HCT116 (cell line): Measurements from ENCODE around the gene HBA2. TPM values are rescaled to one million over a fixed set of nuclear protein-coding genes. Genes with fewer than 3 reads are reported as not detected.

Experiments
- ATAC-seq: fragments of 200-7000 bp; cut with Tn5 transposase; 2 replicates; pipeline ENCODE4 v1.9.1; 2020; ENCODE audit warnings: mild to moderate bottlenecking, moderate library complexity
- BruUV-seq: library from RNA; stranded (reverse); fragments of 400-500 nt; replicated peaks from 2 replicates; lab custom pipeline; 2021; lab: Mats Ljungman, UMichigan
- CTCF ChIA-PET: fragments of 300-600 bp; sonication (Branson Sonifier 250); formaldehyde crosslinking; loops from one replicate; lab custom pipeline; 2021; ENCODE audit warnings: antibody characterized with exemption; lab: Charles Lee
- POLR2A ChIA-PET: fragments of 300-600, 350-600 bp; sonication (Branson Sonifier 250); formaldehyde crosslinking; loops from one replicate; lab custom pipeline; 2021; ENCODE audit warnings: antibody characterized with exemption; lab: Charles Lee
- RAD21 ChIA-PET, 2 experiments: fragments of 300-600 bp; sonication (Branson Sonifier 250); formaldehyde crosslinking; loops; one replicate each; lab custom pipeline; 2023; ENCODE audit warnings: low total read pairs in 2 of 2; ENCODE audit not compliant: uncharacterized antibody in 2 of 2, unreplicated experiment in 2 of 2, low non-redundant PET in 1 of 2; lab: Charles Lee
- DNase-seq: peaks from one replicate; pipeline ENCODE4 v3.0.0-alpha.2; 2010; ENCODE audit warnings: low read depth, low spot score
- H2AFZ ChIP-seq: fragments of 200-600 bp; shearing (Covaris generic), sonication (generic); 2 replicates; pipeline ENCODE4 v1.6.1; 2017; ENCODE audit warnings: low read depth, mixed run types, mixed read lengths, antibody characterized with exemption, low read length; ENCODE audit not compliant: poor library complexity, severe bottlenecking
- H3K27ac ChIP-seq: 2 replicates; pipeline ENCODE4 v1.5.1; 2012; ENCODE audit warnings: low read depth, low read length
- H3K27me3 ChIP-seq: fragments of 200-600 bp; sonication (generic); 2 replicates; pipeline ENCODE4 v1.6.1; 2016; ENCODE audit warnings: mixed run types, low read length, mixed read lengths; ENCODE audit not compliant: insufficient read depth
- H3K36me3 ChIP-seq, 2 experiments: fragments of 200-500 bp in 1 of 2; fragments of 200-600 bp in 1 of 2; sonication (Bioruptor generic) in 1 of 2; sonication (generic) in 1 of 2; 2 replicates each; pipeline versions ENCODE4 v1.5.1 to v1.6.1; 2014 to 2016; ENCODE audit warnings: low read length in 2 of 2, inconsistent platforms in 1 of 2, mixed read lengths in 1 of 2, mixed run types in 1 of 2; ENCODE audit not compliant: insufficient read depth in 2 of 2, control insufficient read depth in 1 of 2
- H3K4me1 ChIP-seq, 2 experiments: fragments of 200-600 bp in 1 of 2; sonication (generic) in 1 of 2; 2 replicates each; pipeline versions ENCODE4 v1.5.1 to v1.6.1; 2012 to 2017; ENCODE audit warnings: low read length in 2 of 2, inconsistent platforms in 1 of 2, mild to moderate bottlenecking in 1 of 2, mixed read lengths in 1 of 2, mixed run types in 1 of 2, moderate library complexity in 1 of 2; ENCODE audit not compliant: insufficient read depth in 2 of 2, control insufficient read depth in 1 of 2
- H3K4me2 ChIP-seq: fragments of 200-600 bp; sonication (generic); 2 replicates; pipeline ENCODE4 v1.6.1; 2017; ENCODE audit warnings: mixed run types, low read length, mixed read lengths
- H3K4me3 ChIP-seq, 2 experiments: fragments of 200-600 bp in 1 of 2; sonication (generic) in 1 of 2; replicated peaks in 1 of 2; 2 replicates each; pipeline ENCODE4 v1.5.1; 2011 to 2016; ENCODE audit warnings: low read length in 2 of 2, control low read depth in 1 of 2, low read depth in 1 of 2, mild to moderate bottlenecking in 1 of 2, mixed read lengths in 1 of 2, mixed run types in 1 of 2
- H3K79me2 ChIP-seq: fragments of 200-600 bp; sonication (generic); 2 replicates; pipeline ENCODE4 v1.6.1; 2017; ENCODE audit warnings: mild to moderate bottlenecking, mixed run types, low read length, moderate library complexity, mixed read lengths; ENCODE audit not compliant: insufficient read depth
- H3K9ac ChIP-seq: fragments of 200-600 bp; sonication (generic); 2 replicates; pipeline ENCODE4 v1.6.1; 2016; ENCODE audit warnings: low read length, mixed read lengths
- H3K9me2 ChIP-seq: fragments of 200-600 bp; sonication (generic), shearing (Covaris generic); 2 replicates; pipeline ENCODE4 v1.6.1; 2017; ENCODE audit warnings: mixed run types, mild to moderate bottlenecking, moderate library complexity; ENCODE audit not compliant: insufficient read depth
- H3K9me3 ChIP-seq, 2 experiments: fragments of 200-500 bp in 1 of 2; fragments of 200-600 bp in 1 of 2; sonication (Bioruptor generic) in 1 of 2; sonication (generic) in 1 of 2; 2 replicates each; pipeline ENCODE4 v1.6.1; 2014 to 2017; ENCODE audit warnings: low read length in 2 of 2, mixed read lengths in 2 of 2, inconsistent platforms in 1 of 2, low read depth in 1 of 2, mild to moderate bottlenecking in 1 of 2, mixed run types in 1 of 2, moderate library complexity in 1 of 2; ENCODE audit not compliant: control insufficient read depth in 1 of 2, insufficient read depth in 1 of 2
- H4K20me1 ChIP-seq: fragments of 200-600 bp; sonication (generic), shearing (Covaris generic); 2 replicates; pipeline ENCODE4 v1.6.1; 2017; ENCODE audit warnings: mixed run types, mild to moderate bottlenecking, moderate library complexity; ENCODE audit not compliant: insufficient read depth
- CEBPB ChIP-seq: IDR thresholded peaks from 2 replicates; pipeline ENCODE4 v1.6.1; 2012; ENCODE audit warnings: low read depth
- EZH2phosphoT487 ChIP-seq: fragments of 200-600 bp; IDR thresholded peaks from 2 replicates; pipeline ENCODE4 v1.6.1; 2018; ENCODE audit warnings: antibody characterized with exemption, borderline replicate concordance
- JUND ChIP-seq: IDR thresholded peaks from 2 replicates; pipeline ENCODE4 v1.6.1; 2012
- POLR2A ChIP-seq: IDR thresholded peaks from 2 replicates; pipeline ENCODE4 v1.7.0; 2011; ENCODE audit warnings: borderline replicate concordance; ENCODE audit not compliant: insufficient read depth, insufficient read length; ENCODE audit errors: extremely low read depth
- POLR2AphosphoS5 ChIP-seq: IDR thresholded peaks from 2 replicates; pipeline ENCODE4 v1.6.1; 2011; ENCODE audit warnings: mild to moderate bottlenecking, low read depth, low read length, moderate library complexity
- ZNF274 ChIP-seq: fragments of 200-500 bp; sonication (Bioruptor generic); IDR thresholded peaks from 2 replicates; pipeline ENCODE4 v1.6.1; 2014; ENCODE audit warnings: mild to moderate bottlenecking, low read depth, low read length, inconsistent platforms
- intact Hi-C: fragments of 100-400 bp; cut with micrococcal nuclease; formaldehyde crosslinking; loops from 2 replicates; pipeline ENCODE4 v1.10.0; 2022
- total RNA-seq: library from RNA; stranded (reverse); gene quantifications from one replicate; pipeline ENCODE4 v1.2.1, GENCODE V29; 2021; ENCODE audit not compliant: unreplicated experiment
- TF ChIP-seq, protein P1 (sequence below), 3 experiments: fragments of 200-600 bp in 1 of 3; sonication (generic) in 1 of 3; IDR thresholded peaks in 2 of 3; conservative IDR thresholded peaks in 1 of 3; 2 replicates each; pipeline ENCODE4 v1.5.1; 2012 to 2017; ENCODE audit warnings: low read depth in 2 of 3, low read length in 2 of 3, antibody characterized with exemption in 1 of 3, borderline replicate concordance in 1 of 3, control low read depth in 1 of 3, mild to moderate bottlenecking in 1 of 3, mixed read lengths in 1 of 3, mixed run types in 1 of 3, moderate library complexity in 1 of 3; ENCODE audit not compliant: insufficient read depth in 1 of 3
- TF ChIP-seq, protein P2 (sequence below): IDR thresholded peaks from 2 replicates; pipeline ENCODE4 v1.6.1; 2011; ENCODE audit warnings: mild to moderate bottlenecking, low read length, moderate library complexity; ENCODE audit not compliant: insufficient replicate concordance; ENCODE audit errors: extremely low read depth
- TF ChIP-seq, protein P3 (sequence below): IDR thresholded peaks from 2 replicates; pipeline ENCODE4 v1.6.1; 2012

HBA2 gene
- total RNA-seq, 1 experiment from 2014 or later, result 3.0 TPM

DNA sequence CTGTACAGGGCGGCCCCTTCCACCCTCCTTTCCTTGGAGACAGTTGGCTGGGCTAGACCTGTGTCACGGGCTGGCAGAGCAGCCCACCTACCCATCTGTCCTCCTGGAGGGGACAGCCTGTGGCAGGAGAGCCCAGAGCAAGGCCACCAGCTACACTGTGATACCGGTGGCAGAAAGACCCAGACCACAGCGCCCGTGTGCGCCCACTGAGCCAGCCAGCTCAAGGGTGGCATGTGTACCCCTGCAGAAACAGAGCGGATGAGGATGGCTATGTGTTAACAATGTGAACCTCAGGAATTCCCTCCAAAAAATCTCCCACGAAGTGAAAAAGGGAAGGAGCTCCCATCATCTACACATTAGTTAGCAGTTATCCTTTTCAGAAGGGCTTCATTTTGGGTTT is 14.7 kb downstream of the HBA2 start:
- ChIA-PET RAD21 (no interaction called here), CTCF (no interaction called here)
- H3K9me3 ChIP-seq, result no peaks in the 10 kb centered on the region
- no peaks in the 10 kb centered on the region for H4K20me1 ChIP-seq
- H3K9me2 ChIP-seq, result no peaks in the 10 kb centered on the region
- peaks cover 0 to 4% of the 10 kb centered on the region in 2 experiments; a peak in 3 of 4 replicates for H3K36me3 ChIP-seq
- ATAC-seq, result no peak
- H2AFZ ChIP-seq, result no peak overlapping the region
- H3K27ac ChIP-seq, result no peak overlapping the region
- no peak overlapping the region for H3K4me3 ChIP-seq
- TF ChIP-seq CEBPB (no peak), EZH2phosphoT487 (no peak), JUND (no peak), POLR2AphosphoS5 (no peak), ZNF274 (no peak), POLR2A (no peak)
- TF ChIP-seq, protein P1, sequence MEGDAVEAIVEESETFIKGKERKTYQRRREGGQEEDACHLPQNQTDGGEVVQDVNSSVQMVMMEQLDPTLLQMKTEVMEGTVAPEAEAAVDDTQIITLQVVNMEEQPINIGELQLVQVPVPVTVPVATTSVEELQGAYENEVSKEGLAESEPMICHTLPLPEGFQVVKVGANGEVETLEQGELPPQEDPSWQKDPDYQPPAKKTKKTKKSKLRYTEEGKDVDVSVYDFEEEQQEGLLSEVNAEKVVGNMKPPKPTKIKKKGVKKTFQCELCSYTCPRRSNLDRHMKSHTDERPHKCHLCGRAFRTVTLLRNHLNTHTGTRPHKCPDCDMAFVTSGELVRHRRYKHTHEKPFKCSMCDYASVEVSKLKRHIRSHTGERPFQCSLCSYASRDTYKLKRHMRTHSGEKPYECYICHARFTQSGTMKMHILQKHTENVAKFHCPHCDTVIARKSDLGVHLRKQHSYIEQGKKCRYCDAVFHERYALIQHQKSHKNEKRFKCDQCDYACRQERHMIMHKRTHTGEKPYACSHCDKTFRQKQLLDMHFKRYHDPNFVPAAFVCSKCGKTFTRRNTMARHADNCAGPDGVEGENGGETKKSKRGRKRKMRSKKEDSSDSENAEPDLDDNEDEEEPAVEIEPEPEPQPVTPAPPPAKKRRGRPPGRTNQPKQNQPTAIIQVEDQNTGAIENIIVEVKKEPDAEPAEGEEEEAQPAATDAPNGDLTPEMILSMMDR (IDR thresholded peaks at IDR 0.05 in 2 of 3, conservative IDR thresholded peaks at IDR 0.05 in 1 of 3; ENCODE audit: borderline replicate concordance in 1 of 3, insufficient read depth in 1 of 3, low read depth in 2 of 3, low read length in 2 of 3), result no peak
- TF ChIP-seq, protein P2, sequence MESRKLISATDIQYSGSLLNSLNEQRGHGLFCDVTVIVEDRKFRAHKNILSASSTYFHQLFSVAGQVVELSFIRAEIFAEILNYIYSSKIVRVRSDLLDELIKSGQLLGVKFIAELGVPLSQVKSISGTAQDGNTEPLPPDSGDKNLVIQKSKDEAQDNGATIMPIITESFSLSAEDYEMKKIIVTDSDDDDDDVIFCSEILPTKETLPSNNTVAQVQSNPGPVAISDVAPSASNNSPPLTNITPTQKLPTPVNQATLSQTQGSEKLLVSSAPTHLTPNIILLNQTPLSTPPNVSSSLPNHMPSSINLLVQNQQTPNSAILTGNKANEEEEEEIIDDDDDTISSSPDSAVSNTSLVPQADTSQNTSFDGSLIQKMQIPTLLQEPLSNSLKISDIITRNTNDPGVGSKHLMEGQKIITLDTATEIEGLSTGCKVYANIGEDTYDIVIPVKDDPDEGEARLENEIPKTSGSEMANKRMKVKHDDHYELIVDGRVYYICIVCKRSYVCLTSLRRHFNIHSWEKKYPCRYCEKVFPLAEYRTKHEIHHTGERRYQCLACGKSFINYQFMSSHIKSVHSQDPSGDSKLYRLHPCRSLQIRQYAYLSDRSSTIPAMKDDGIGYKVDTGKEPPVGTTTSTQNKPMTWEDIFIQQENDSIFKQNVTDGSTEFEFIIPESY, result no peak
- TF ChIP-seq, protein P3, sequence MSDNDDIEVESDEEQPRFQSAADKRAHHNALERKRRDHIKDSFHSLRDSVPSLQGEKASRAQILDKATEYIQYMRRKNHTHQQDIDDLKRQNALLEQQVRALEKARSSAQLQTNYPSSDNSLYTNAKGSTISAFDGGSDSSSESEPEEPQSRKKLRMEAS, result no peak
- TF ChIP-seq, all 23 proteins: peak for 0
- intact Hi-C loops, result no loop called here
- H3K4me1 ChIP-seq, result no peaks in the 10 kb centered on the region
- POLR2A ChIA-PET, result no interaction called here
- H3K79me2 ChIP-seq, result no peaks in the 10 kb centered on the region
- no peak overlapping the region for H3K9ac ChIP-seq
- H3K27me3 ChIP-seq, result no peaks in the 10 kb centered on the region
- BruUV-seq, result no TSS peak
- no peak for DNase-seq
- no peak overlapping the region for H3K4me2 ChIP-seq
